B cell (primary cell): ENCODE results near the gene WDR38.

Source experiments
- EZH2 ChIP-seq: IDR thresholded peaks from 2 replicates; pipeline ENCODE4 v1.6.1; 2012; ENCODE audit warnings: borderline replicate concordance, low read depth, mild to moderate bottlenecking, moderate library complexity, low read length; ENCODE audit not compliant: insufficient read depth, poor library complexity, severe bottlenecking
- TF ChIP-seq, protein P1 (sequence below): fragments of 200-600 bp; IDR thresholded peaks from one replicate; pipeline ENCODE4 v1.8.0; 2022; ENCODE audit warnings: antibody characterized with exemption, mild to moderate bottlenecking

DNA sequence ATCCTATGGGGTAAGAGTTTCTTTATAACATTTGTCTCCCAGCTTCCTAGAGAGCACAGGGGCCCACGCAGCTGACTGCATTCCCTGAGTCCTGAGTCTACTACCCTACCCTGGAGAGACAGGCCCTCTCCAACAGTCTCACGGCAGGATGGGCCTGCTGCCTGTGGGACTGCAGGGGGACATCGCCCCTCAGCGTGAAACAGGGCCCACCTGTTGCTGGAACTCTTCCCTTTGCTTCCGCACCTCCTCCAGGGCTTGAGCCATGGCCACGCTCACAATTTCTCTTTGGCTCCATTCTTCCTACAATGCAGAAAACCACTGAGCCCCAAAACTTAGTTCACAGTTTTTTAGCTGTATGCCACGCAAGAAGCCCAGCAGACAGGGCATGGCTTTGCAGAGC, 36.9 kb downstream of the WDR38 start:
- TF ChIP-seq, protein P1, sequence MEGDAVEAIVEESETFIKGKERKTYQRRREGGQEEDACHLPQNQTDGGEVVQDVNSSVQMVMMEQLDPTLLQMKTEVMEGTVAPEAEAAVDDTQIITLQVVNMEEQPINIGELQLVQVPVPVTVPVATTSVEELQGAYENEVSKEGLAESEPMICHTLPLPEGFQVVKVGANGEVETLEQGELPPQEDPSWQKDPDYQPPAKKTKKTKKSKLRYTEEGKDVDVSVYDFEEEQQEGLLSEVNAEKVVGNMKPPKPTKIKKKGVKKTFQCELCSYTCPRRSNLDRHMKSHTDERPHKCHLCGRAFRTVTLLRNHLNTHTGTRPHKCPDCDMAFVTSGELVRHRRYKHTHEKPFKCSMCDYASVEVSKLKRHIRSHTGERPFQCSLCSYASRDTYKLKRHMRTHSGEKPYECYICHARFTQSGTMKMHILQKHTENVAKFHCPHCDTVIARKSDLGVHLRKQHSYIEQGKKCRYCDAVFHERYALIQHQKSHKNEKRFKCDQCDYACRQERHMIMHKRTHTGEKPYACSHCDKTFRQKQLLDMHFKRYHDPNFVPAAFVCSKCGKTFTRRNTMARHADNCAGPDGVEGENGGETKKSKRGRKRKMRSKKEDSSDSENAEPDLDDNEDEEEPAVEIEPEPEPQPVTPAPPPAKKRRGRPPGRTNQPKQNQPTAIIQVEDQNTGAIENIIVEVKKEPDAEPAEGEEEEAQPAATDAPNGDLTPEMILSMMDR: no peak
- TF ChIP-seq EZH2: no peak
